ENCODE measurements around the gene COMMD8. TPM values are rescaled to one million over a fixed set of nuclear protein-coding genes. Genes with fewer than 3 reads are reported as not detected.

Gene COMMD8
- total RNA-seq, 1 experiment from 2014 or later, result 27.4 TPM

GRCh38 chr4:47483745-47484144 is 20.2 kb upstream of the COMMD8 start:
- no peaks in the 10 kb centered on the region for H3K9me3 ChIP-seq (ENCODE audit: insufficient read depth, low read depth)
- H3K4me2 ChIP-seq, result no peak overlapping the region
- H3K36me3 ChIP-seq (ENCODE audit: low read depth), result no peaks in the 10 kb centered on the region
- no TSS peak for BruUV-seq (replicated peaks)
- H4K20me1 ChIP-seq (ENCODE audit: insufficient read depth), result no peaks in the 10 kb centered on the region
- peaks cover 9% of the 10 kb centered on the region; the same call in 1 of the 2 replicates for H3F3A ChIP-seq (ENCODE audit: insufficient read depth, low read depth)
- CTCF ChIA-PET, result interaction anchor here (1.4 kb wide), 1 partner anchor 72 kb away, joined by 4 read pairs; no protein-coding TSS in a partner anchor
- TF ChIP-seq CTCF (conservative IDR thresholded peaks at IDR 0.05), result no peak
- H3K27ac ChIP-seq, result no peak overlapping the region
- intact Hi-C loops (cut with micrococcal nuclease; ENCODE audit: unreplicated experiment), result loop anchor here (2.0 kb wide), 2 partner anchors 21 to 73 kb away; partner anchors contain the start of gene COMMD8
- no peak for DNase-seq
- H3K4me3 ChIP-seq, result no peak overlapping the region
- H3K4me1 ChIP-seq (replicated peaks; ENCODE audit: insufficient read depth), result peaks cover 19% of the 10 kb centered on the region
- H2AFZ ChIP-seq, result no peak overlapping the region
- no peaks in the 10 kb centered on the region for H3K9me2 ChIP-seq (ENCODE audit: insufficient read depth)
- POLR2A ChIA-PET (ENCODE audit: unreplicated experiment), result interaction anchor here (0.6 kb wide), 1 partner anchor 72 kb away, joined by 23 read pairs; no protein-coding TSS in a partner anchor
- peaks cover 10% of the 10 kb centered on the region; the same call in 1 of the 2 replicates for H3K79me2 ChIP-seq (ENCODE audit: low read depth)
- no peaks in the 10 kb centered on the region for H3K27me3 ChIP-seq (ENCODE audit: insufficient read depth, low read depth)

- H3F3A ChIP-seq (ENCODE audit: insufficient read depth, low read depth), result peaks cover 9% of the 10 kb centered on the region; the same call in 1 of the 2 replicates
- no peaks in the 10 kb centered on the region for H3K27me3 ChIP-seq (ENCODE audit: insufficient read depth, low read depth)
- H3K36me3 ChIP-seq (ENCODE audit: low read depth), result no peaks in the 10 kb centered on the region
- intact Hi-C loops (cut with micrococcal nuclease; ENCODE audit: unreplicated experiment), result no loop called here
- peak overlapping the region; percentile 17; the same call in 1 of the 2 replicates for H3K4me2 ChIP-seq
- TF ChIP-seq EZH2 (IDR thresholded peaks at IDR 0.05; ENCODE audit: low read depth), result no peak
- no peak for TF ChIP-seq CTCF (conservative IDR thresholded peaks at IDR 0.05)
- ChIA-PET POLR2A (ENCODE audit: unreplicated experiment) (no interaction called here), CTCF (no interaction called here)
- H3K27ac ChIP-seq, result peak overlapping the region; percentile 42; the same call in 1 of the 2 replicates
- no TSS peak for BruUV-seq (replicated peaks)
- H3K9me2 ChIP-seq (ENCODE audit: insufficient read depth), result no peaks in the 10 kb centered on the region
- H2AFZ ChIP-seq, result no peak overlapping the region
- DNase-seq, result peak in 1 of 2 experiments; percentile 59
- peaks cover 19% of the 10 kb centered on the region for H3K4me1 ChIP-seq (replicated peaks; ENCODE audit: insufficient read depth)
- H3K9me3 ChIP-seq (ENCODE audit: insufficient read depth, low read depth), result no peaks in the 10 kb centered on the region
- peaks cover 6% of the 10 kb centered on the region; the same call in 1 of the 2 replicates for H3K79me2 ChIP-seq (ENCODE audit: low read depth)
- H3K4me3 ChIP-seq, result no peak overlapping the region
- no peaks in the 10 kb centered on the region for H4K20me1 ChIP-seq (ENCODE audit: insufficient read depth)
These were observed 18.8 kb upstream of the COMMD8 start for GRCh38 chr4:47482326-47482725.

GRCh38 chr4:47478804-47479203 is 15.3 kb upstream of the COMMD8 start:
- H3K27me3 ChIP-seq (ENCODE audit: insufficient read depth, low read depth), result no peaks in the 10 kb centered on the region
- DNase-seq, result no peak
- H3K36me3 ChIP-seq (ENCODE audit: low read depth), result no peaks in the 10 kb centered on the region
- no peaks in the 10 kb centered on the region for H4K20me1 ChIP-seq (ENCODE audit: insufficient read depth)
- intact Hi-C loops (cut with micrococcal nuclease; ENCODE audit: unreplicated experiment), result no loop called here
- H3K4me3 ChIP-seq, result no peak overlapping the region
- TF ChIP-seq CTCF (conservative IDR thresholded peaks at IDR 0.05) (no peak), EZH2 (IDR thresholded peaks at IDR 0.05; ENCODE audit: low read depth) (no peak)
- no TSS peak for BruUV-seq (replicated peaks)
- H3K79me2 ChIP-seq (ENCODE audit: low read depth), result no peaks in the 10 kb centered on the region
- no peaks in the 10 kb centered on the region for H3F3A ChIP-seq (ENCODE audit: insufficient read depth, low read depth)
- POLR2A ChIA-PET (ENCODE audit: unreplicated experiment), result interaction anchor here (0.9 kb wide), 1 partner anchor 1013 kb away, joined by 5 read pairs; no protein-coding TSS in a partner anchor
- no peak overlapping the region for H2AFZ ChIP-seq
- H3K4me1 ChIP-seq (replicated peaks; ENCODE audit: insufficient read depth), result peaks cover 6% of the 10 kb centered on the region
- H3K4me2 ChIP-seq, result no peak overlapping the region
- CTCF ChIA-PET, result no interaction called here
- no peak overlapping the region for H3K27ac ChIP-seq
- H3K9me2 ChIP-seq (ENCODE audit: insufficient read depth), result no peaks in the 10 kb centered on the region
- H3K9me3 ChIP-seq (ENCODE audit: insufficient read depth, low read depth), result no peaks in the 10 kb centered on the region
